CD4-positive, alpha-beta T cell (primary cell): ENCODE data around the gene KTI12. TPM values are rescaled to one million over a fixed set of nuclear protein-coding genes. Genes with fewer than 3 reads are reported as not detected.
A peak's percentile ranks its signal among the peaks of the same experiment; 100 is the strongest.

ENCODE experiments used
- ATAC-seq: fragments of 200-7000 bp; cut with Tn5 transposase; one replicate; pipeline ENCODE4 v1.10.0; 2022; ENCODE audit warnings: mild to moderate bottlenecking; ENCODE audit not compliant: poor library complexity
- CTCF ChIA-PET: fragments of 350-600 bp; sonication (Branson Sonifier 250); formaldehyde crosslinking; loops from one replicate; lab custom pipeline; 2021; ENCODE audit warnings: antibody characterized with exemption, inconsistent platforms; lab: Charles Lee
- POLR2A ChIA-PET: fragments of 350-600 bp; sonication (Branson Sonifier 250); formaldehyde crosslinking; loops from one replicate; lab custom pipeline; 2021; ENCODE audit warnings: antibody characterized with exemption, inconsistent platforms; lab: Charles Lee
- DNase-seq, 14 experiments: peaks; one replicate each; pipeline ENCODE4 v3.0.0-alpha.2; 2013 to 2020; ENCODE audit warnings: mixed read lengths in 2 of 14
- H3K27ac ChIP-seq, 2 donors: one replicate each; pipeline versions ENCODE4 v1.5.1 to v1.7.0; 2013; ENCODE audit warnings: low read length in 2 of 2, low read depth in 1 of 2, mild to moderate bottlenecking in 1 of 2
- H3K27me3 ChIP-seq, 2 experiments: 1 replicate in 1 of 2; 2 replicates in 1 of 2; pipeline versions ENCODE4 v1.6.1 to v1.7.0; 2013; ENCODE audit warnings: low read length in 2 of 2, control low read depth in 1 of 2, mild to moderate bottlenecking in 1 of 2, moderate library complexity in 1 of 2; ENCODE audit not compliant: insufficient read depth in 2 of 2, control insufficient read depth in 1 of 2
- H3K36me3 ChIP-seq: one replicate; pipeline ENCODE4 v1.6.1; 2013; ENCODE audit warnings: low read length, control low read depth; ENCODE audit not compliant: insufficient read depth
- H3K4me1 ChIP-seq: one replicate; pipeline ENCODE4 v1.6.1; 2013; ENCODE audit warnings: low read length, control low read depth; ENCODE audit not compliant: insufficient read depth
- H3K4me3 ChIP-seq: one replicate; pipeline ENCODE4 v1.5.1; 2013; ENCODE audit warnings: mild to moderate bottlenecking, low read length, moderate library complexity
- H3K9me3 ChIP-seq, 2 experiments: 1 replicate in 1 of 2; 2 replicates in 1 of 2; pipeline versions ENCODE4 v1.6.1 to v1.7.0; 2013; ENCODE audit warnings: low read length in 2 of 2, mild to moderate bottlenecking in 2 of 2, control low read depth in 1 of 2, moderate library complexity in 1 of 2; ENCODE audit not compliant: control insufficient read depth in 1 of 2, insufficient read depth in 1 of 2
- H3K27ac Mint-ChIP-seq: one replicate; pipeline ENCODE4 v1.8.0; 2020; ENCODE audit warnings: mixed read lengths
- H3K27me3 Mint-ChIP-seq: one replicate; pipeline ENCODE4 v1.8.0; 2021; ENCODE audit warnings: mixed read lengths
- H3K36me3 Mint-ChIP-seq: one replicate; pipeline ENCODE4 v1.8.0; 2021; ENCODE audit warnings: low read depth, mixed read lengths
- H3K4me1 Mint-ChIP-seq: one replicate; pipeline ENCODE4 v1.8.0; 2021; ENCODE audit warnings: low read depth, mixed read lengths
- H3K4me3 Mint-ChIP-seq: one replicate; pipeline ENCODE4 v1.8.0; 2020; ENCODE audit warnings: mild to moderate bottlenecking, mixed read lengths
- H3K9me3 Mint-ChIP-seq: one replicate; pipeline ENCODE4 v1.8.0; 2020; ENCODE audit warnings: mixed read lengths
- CTCF ChIP-seq: fragments of 200-600 bp; IDR thresholded peaks from one replicate; pipeline ENCODE4 v1.8.0; 2022; ENCODE audit warnings: antibody characterized with exemption, mild to moderate bottlenecking
- intact Hi-C, 2 experiments: fragments of 100-400 bp; cut with DNase I in 1 of 2; cut with micrococcal nuclease in 1 of 2; formaldehyde crosslinking; loops; one replicate each; pipeline versions ENCODE4 v1.15.1 to v1.9.0; 2023 to 2025; cut with DNase I, micrococcal nuclease
- total RNA-seq, 174 experiments: library from RNA in 2 of 174; stranded (reverse) in 2 of 174; gene quantifications; one replicate each; pipeline ENCODE4 v1.2.3 and lab custom pipeline; 2021 to 2026

The KTI12 gene
- total RNA-seq, 2 experiments from 2014 or later: 23.4 to 24.0 TPM

- TF ChIP-seq CTCF: no peak
- ATAC-seq: no peak
- intact Hi-C loops: no loop called here
- H3K27ac ChIP-seq: no peak overlapping the region
- no peaks in the 10 kb centered on the region for H3K27me3 ChIP-seq
- Mint-ChIP-seq H3K4me3 (no peak overlapping the region), H3K27me3 (no peaks in the 10 kb centered on the region), H3K9me3 (no peaks in the 10 kb centered on the region), H3K27ac (no peak overlapping the region), H3K36me3 (peaks cover 64% of the 10 kb centered on the region), H3K4me1 (peaks cover 62% of the 10 kb centered on the region)
- H3K4me1 ChIP-seq: peaks cover 11% of the 10 kb centered on the region
- peaks cover 51% of the 10 kb centered on the region for H3K36me3 ChIP-seq
- CTCF ChIA-PET: no interaction called here
- POLR2A ChIA-PET: no interaction called here
- no peaks in the 10 kb centered on the region for H3K9me3 ChIP-seq
- no peak for DNase-seq
- no peak overlapping the region for H3K4me3 ChIP-seq
Measured at GRCh38 chr1:52060822-52061221, 27.2 kb upstream of the KTI12 start.

- no peak overlapping the region for H3K4me3 Mint-ChIP-seq
- H3K27ac Mint-ChIP-seq: no peak overlapping the region
- peaks cover 18% of the 10 kb centered on the region for H3K4me1 ChIP-seq
- DNase-seq (no peak), ATAC-seq (no peak)
- H3K27me3 ChIP-seq: no peaks in the 10 kb centered on the region
- peaks cover 66% of the 10 kb centered on the region for H3K4me1 Mint-ChIP-seq
- H3K9me3 Mint-ChIP-seq: no peaks in the 10 kb centered on the region
- no peak overlapping the region for H3K27ac ChIP-seq
- H3K9me3 ChIP-seq: no peaks in the 10 kb centered on the region
- no peak overlapping the region for H3K4me3 ChIP-seq
- ChIA-PET CTCF (no interaction called here), POLR2A (interaction anchor here (1.7 kb wide), 1 partner anchor 26 kb away, joined by 6 read pairs; the partner anchor contains the start of gene KTI12)
- no peak for TF ChIP-seq CTCF
- H3K36me3 ChIP-seq: peaks cover 42% of the 10 kb centered on the region
- H3K27me3 Mint-ChIP-seq: no peaks in the 10 kb centered on the region
- peaks cover 62% of the 10 kb centered on the region for H3K36me3 Mint-ChIP-seq
- intact Hi-C loops: loop anchor here in 1 of 2 experiments (5.0 to 10.0 kb wide), 8 partner anchors 82 to 1885 kb away; partner anchors contain the start of genes CC2D1B, CPT2, EPS15 and IFT25
Measured at GRCh38 chr1:52059888-52060287, 26.3 kb upstream of the KTI12 start.

- H3K4me3 ChIP-seq: no peak overlapping the region
- TF ChIP-seq CTCF: no peak
- Mint-ChIP-seq H3K27ac (peak overlapping the region; percentile 67), H3K9me3 (no peaks in the 10 kb centered on the region), H3K4me1 (peaks cover 72% of the 10 kb centered on the region), H3K4me3 (peak overlapping the region; percentile 76), H3K36me3 (peaks cover 61% of the 10 kb centered on the region), H3K27me3 (no peaks in the 10 kb centered on the region)
- DNase-seq (no peak), ATAC-seq (no peak)
- ChIA-PET POLR2A (interaction anchor here (1.7 kb wide), 1 partner anchor 26 kb away, joined by 6 read pairs; the partner anchor contains the start of gene KTI12), CTCF (no interaction called here)
- H3K36me3 ChIP-seq: peaks cover 37% of the 10 kb centered on the region
- H3K4me1 ChIP-seq: peaks cover 23% of the 10 kb centered on the region
- intact Hi-C loops: loop anchor here in 1 of 2 experiments (5.0 to 10.0 kb wide), 8 partner anchors 83 to 1885 kb away; partner anchors contain the start of genes CC2D1B, CPT2, EPS15 and IFT25
- H3K27ac ChIP-seq: no peak overlapping the region
- H3K27me3 ChIP-seq: no peaks in the 10 kb centered on the region
- H3K9me3 ChIP-seq: no peaks in the 10 kb centered on the region
Measured at GRCh38 chr1:52059321-52059720, 25.7 kb upstream of the KTI12 start.
